Medulla oblongata (tissue), 1 donor: ENCODE measurements around the gene NCR3LG1.
A peak's percentile ranks its signal among the peaks of the same experiment; 100 is the strongest.
"Not testable (repeated sequence)": the region's sequence is repeated elsewhere in the genome, so short reads cannot be mapped to it uniquely, and the experiment has no call there.

Experiments used
- DNase-seq: peaks from one replicate; pipeline ENCODE4 v3.0.0-alpha.2; 2015; ENCODE audit errors: extremely low spot score

Gene NCR3LG1

GRCh38 chr11:17412488-17413180, 61.0 kb downstream of the NCR3LG1 start:
- peak; percentile 17 for DNase-seq

GRCh38 chr11:17413414-17414316, 62.1 kb downstream of the NCR3LG1 start:
- no peak for DNase-seq

- DNase-seq: no peak
These were observed 62.7 kb downstream of the NCR3LG1 start for GRCh38 chr11:17414317-17414737.

GRCh38 chr11:17414992-17415391, 63.4 kb downstream of the NCR3LG1 start:
- no peak for DNase-seq

- DNase-seq: no peak
These were observed 64.0 kb downstream of the NCR3LG1 start for GRCh38 chr11:17415523-17416104.

GRCh38 chr11:17416492-17416891, 64.9 kb downstream of the NCR3LG1 start:
- DNase-seq: no peak

GRCh38 chr11:17418444-17419081, 67.0 kb downstream of the NCR3LG1 start:
- no peak for DNase-seq

GRCh38 chr11:17421781-17422180, 70.2 kb downstream of the NCR3LG1 start:
- DNase-seq: no peak

GRCh38 chr11:17423533-17424310, 72.1 kb downstream of the NCR3LG1 start:
- DNase-seq: no peak

- not testable (repeated sequence) for DNase-seq
These were observed 74.6 kb downstream of the NCR3LG1 start for GRCh38 chr11:17426233-17426632.
